Neuron (in vitro differentiated cells): ENCODE measurements around the gene NINJ2.
A peak's percentile ranks its signal among the peaks of the same experiment; 100 is the strongest.
"Not testable (repeated sequence)": the region's sequence is repeated elsewhere in the genome, so short reads cannot be mapped to it uniquely, and the experiment has no call there.

ENCODE experiments used
- H2AFZ ChIP-seq: one replicate; pipeline ENCODE4 v1.6.1; 2013; ENCODE audit warnings: low read depth, mild to moderate bottlenecking, inconsistent platforms, low read length, moderate library complexity
- H3K27me3 ChIP-seq: one replicate; pipeline ENCODE4 v1.6.1; 2013; ENCODE audit warnings: low read length; ENCODE audit not compliant: insufficient read depth
- H3K36me3 ChIP-seq: one replicate; pipeline ENCODE4 v1.6.1; 2013; ENCODE audit warnings: low read length; ENCODE audit not compliant: insufficient read depth
- H3K4me1 ChIP-seq: one replicate; pipeline ENCODE4 v1.6.1; 2013; ENCODE audit warnings: low read length; ENCODE audit not compliant: insufficient read depth
- H3K4me3 ChIP-seq: 2 replicates; pipeline ENCODE4 v1.5.1; 2013; ENCODE audit warnings: mild to moderate bottlenecking, low read length, moderate library complexity
- H3K9me3 ChIP-seq: one replicate; pipeline ENCODE4 v1.6.1; 2013; ENCODE audit warnings: low read length

The NINJ2 gene

DNA sequence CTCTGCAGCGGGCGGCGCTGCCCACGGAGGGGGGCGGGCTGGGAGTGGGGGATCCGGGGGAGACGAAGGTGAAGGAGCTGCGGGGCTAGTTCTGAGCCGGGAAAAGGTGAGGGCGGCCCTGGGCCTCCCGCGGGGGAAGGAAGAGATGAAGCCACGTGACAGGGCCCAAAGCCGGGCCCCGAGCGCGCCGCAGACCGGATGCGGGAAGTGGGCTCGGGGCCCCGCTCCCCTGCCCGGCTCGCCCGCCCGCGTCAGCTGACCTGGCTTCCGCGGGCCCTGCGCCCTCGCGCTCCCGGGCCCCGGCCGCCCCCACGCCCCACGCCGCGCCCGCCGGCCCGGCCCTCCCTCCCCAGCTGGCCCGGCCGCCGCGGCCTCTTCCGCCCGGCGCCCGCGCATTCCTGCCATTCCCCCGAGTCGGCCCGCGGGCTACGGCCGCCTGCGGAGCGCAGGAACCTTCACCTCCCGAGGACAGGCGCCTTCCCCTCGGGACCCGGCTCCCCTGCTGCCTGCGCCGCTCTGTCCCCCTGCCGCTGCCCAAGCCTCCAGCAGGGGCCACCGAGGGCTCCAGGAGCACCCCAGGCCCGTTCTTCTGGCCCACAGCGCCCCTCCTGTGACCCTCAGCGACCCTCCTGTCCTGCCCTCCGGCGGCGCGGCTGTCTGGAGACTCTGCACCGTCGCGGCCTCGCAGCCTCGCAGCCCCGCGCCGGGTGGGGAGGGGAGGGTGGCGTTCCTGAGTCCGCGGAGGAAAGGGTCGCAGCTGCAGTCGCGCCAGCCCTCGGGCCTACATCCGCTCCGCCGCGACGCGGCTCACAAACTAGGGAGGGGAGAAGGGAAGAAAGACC, 20.4 kb downstream of the NINJ2 start:
- no peaks in the 10 kb centered on the region for H3K4me1 ChIP-seq
- H3K36me3 ChIP-seq, result no peaks in the 10 kb centered on the region
- H3K27me3 ChIP-seq, result peaks cover 6% of the 10 kb centered on the region
- H3K4me3 ChIP-seq, result no peak overlapping the region
- H3K9me3 ChIP-seq, result peaks cover 5% of the 10 kb centered on the region
- H2AFZ ChIP-seq, result no peak overlapping the region

DNA sequence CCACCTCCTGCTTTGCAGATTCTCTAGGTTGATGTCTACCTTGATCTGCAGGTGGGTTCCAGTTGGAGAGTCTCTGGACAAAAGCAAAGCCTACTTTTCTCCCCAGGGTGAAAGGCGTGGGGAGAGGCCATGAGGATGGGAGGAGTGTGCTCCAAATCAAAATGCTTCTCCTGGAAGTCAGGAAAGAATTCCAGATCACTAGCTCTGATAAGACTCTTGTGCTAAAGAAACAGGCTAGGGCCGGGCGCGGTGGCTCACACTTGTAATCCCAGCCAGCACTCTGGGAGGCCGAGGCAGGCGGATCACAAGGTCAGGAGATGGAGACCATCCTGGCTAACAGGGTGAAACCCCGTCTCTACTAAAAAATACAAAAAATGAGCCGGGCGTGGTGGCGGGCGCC, 21.9 kb downstream of the NINJ2 start:
- H3K4me3 ChIP-seq, H3K27me3 ChIP-seq, H2AFZ ChIP-seq, H3K9me3 ChIP-seq, H3K4me1 ChIP-seq, H3K36me3 ChIP-seq: not testable (repeated sequence)

DNA sequence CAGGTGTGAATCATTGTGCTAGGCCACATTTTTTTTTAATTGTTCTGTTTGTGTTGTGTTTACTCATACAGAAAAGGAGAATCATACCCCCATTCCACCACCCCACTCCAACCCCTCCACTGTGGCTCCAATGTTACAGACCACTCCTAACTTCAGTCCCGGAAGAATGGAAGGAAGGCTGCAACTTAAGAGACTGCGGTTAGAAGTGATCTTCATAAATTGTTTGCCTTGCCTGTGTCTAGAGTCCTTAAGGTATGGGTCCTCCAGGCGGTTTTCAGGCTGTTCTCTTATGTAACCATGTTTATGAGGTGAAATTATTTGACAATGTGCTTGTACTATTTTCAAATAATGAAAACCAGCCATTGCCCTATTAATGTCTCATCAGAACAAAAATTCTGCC, 22.5 kb downstream of the NINJ2 start:
- H3K4me1 ChIP-seq, result no peaks in the 10 kb centered on the region
- H3K4me3 ChIP-seq, result no peak overlapping the region
- H3K36me3 ChIP-seq, result no peaks in the 10 kb centered on the region
- no peak overlapping the region for H2AFZ ChIP-seq
- H3K9me3 ChIP-seq, result peaks cover 5% of the 10 kb centered on the region
- no peaks in the 10 kb centered on the region for H3K27me3 ChIP-seq

DNA sequence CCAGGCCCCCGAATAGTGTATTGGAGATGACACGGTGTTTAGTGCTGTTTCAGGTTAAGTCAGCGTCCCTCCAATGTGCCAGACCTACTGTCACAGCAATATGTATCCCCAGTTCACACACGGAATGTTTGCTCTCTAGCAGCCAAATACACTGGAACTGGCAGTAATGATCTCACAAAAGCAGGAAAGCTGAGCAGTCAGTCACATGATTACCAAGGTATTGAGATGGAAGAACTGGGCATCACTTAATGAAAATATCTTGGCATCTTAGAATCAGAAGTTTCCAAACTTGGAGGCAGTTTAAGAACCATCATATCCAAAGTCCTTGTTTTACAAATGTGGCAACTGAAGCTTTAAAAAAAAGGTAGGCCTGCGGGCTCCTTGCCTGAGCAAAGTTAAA, 23.3 kb downstream of the NINJ2 start:
- H2AFZ ChIP-seq, result no peak overlapping the region
- no peaks in the 10 kb centered on the region for H3K36me3 ChIP-seq
- H3K4me3 ChIP-seq, result no peak overlapping the region
- no peaks in the 10 kb centered on the region for H3K4me1 ChIP-seq
- H3K27me3 ChIP-seq, result no peaks in the 10 kb centered on the region
- H3K9me3 ChIP-seq, result peaks cover 5% of the 10 kb centered on the region

DNA sequence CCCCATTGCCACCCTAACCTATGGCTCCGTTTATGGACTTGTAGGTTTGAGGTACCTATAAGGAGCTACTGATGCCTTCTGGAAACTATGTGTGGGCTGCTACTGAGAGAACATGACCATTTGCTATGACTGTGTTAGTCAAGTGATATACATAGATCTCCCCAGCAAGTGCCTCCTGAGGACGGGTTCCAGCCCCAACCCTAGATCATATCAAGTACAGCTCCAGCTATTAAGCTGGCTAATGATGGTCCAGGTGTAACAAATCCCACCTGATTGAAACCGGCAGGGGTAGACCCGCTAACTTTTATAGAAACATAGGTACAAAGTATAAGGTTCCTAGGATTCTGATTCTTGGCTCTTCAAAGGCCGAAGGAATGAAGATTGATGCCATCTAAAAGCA, 23.7 kb downstream of the NINJ2 start:
- Histone ChIP-seq H3K36me3 (no peaks in the 10 kb centered on the region), H3K27me3 (no peaks in the 10 kb centered on the region), H3K9me3 (peaks cover 5% of the 10 kb centered on the region), H3K4me3 (no peak overlapping the region), H2AFZ (no peak overlapping the region), H3K4me1 (no peaks in the 10 kb centered on the region)

DNA sequence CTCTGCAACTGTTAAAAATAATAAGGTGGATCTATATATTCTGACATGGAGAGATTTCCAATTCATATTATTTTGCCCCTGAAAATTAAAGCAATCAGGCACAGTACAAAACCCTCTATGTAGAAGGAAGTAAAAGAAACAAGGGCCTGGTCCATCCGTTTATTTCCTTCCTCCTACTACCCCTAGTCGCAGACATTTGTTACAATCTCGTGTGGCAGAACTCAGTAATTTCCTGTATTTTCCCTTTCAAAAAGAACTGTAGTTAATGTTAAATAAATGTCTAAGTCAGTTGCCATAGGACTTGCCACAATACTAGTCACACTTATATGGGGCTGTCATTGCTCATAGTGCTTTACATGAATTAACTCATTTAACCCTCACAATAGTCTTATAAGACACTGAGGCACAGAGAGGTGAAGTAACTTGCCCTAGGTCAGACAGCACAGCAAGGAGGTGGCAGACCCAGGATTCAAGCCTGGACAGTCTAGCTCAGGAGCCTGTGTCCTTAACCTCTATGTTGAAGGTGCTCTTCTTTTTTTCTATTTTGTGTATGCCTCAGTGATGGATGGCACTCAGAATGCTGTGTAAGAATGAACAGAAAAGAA, 24.2 kb downstream of the NINJ2 start:
- Histone ChIP-seq H3K9me3 (peaks cover 5% of the 10 kb centered on the region), H2AFZ (no peak overlapping the region), H3K4me3 (no peak overlapping the region), H3K27me3 (no peaks in the 10 kb centered on the region), H3K4me1 (no peaks in the 10 kb centered on the region), H3K36me3 (no peaks in the 10 kb centered on the region)

DNA sequence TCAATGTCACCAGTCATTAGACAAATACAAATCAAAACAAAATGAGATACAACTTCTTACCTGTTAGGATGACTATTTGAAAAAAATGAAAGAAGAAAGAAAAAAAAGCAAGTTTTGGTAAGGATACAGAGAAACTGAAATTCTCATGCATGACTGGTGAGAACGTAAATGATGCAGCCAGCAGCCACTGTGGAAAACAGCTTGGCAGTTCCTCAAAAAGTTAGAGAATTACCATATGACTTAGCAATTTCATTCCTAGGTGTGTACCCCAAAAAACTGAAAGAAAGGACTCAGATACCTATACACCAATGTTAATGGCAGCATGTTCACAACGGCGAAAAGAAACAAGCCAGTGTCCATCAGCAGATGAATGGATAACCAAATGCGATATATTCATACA, 26.6 kb downstream of the NINJ2 start:
- Histone ChIP-seq H3K4me1 (peaks cover 8% of the 10 kb centered on the region), H2AFZ (no peak overlapping the region)

DNA sequence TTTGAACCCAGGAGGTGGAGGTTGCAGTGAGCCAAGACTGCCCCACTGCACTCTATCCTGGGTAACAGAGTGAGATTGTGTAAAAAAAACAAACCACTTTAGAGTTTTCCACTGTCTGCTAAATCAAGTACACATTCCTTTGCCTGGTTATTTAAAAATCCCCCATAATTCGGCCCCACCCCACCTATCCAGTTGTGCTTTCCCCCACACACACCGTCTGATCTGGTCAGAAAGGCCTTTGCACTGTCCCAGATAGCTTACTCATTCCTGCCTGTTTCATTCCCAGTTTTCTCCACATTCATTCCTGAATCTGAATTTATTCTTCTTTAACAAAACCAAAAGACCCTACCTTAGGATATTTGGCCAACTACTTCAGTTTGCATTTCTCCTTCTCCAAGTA, 29.5 kb downstream of the NINJ2 start:
- H3K36me3 ChIP-seq, result no peaks in the 10 kb centered on the region
- H3K27me3 ChIP-seq, result no peaks in the 10 kb centered on the region
- H3K4me3 ChIP-seq, result no peak overlapping the region
- H3K4me1 ChIP-seq, result peaks cover 8% of the 10 kb centered on the region
- no peaks in the 10 kb centered on the region for H3K9me3 ChIP-seq
- no peak overlapping the region for H2AFZ ChIP-seq

More for the DNA sequence above, 26.6 kb downstream of the NINJ2 start:
- no peaks in the 10 kb centered on the region for H3K27me3 ChIP-seq
- no peak overlapping the region for H3K4me3 ChIP-seq
- H3K36me3 ChIP-seq, result no peaks in the 10 kb centered on the region
- H3K9me3 ChIP-seq, result no peaks in the 10 kb centered on the region

DNA sequence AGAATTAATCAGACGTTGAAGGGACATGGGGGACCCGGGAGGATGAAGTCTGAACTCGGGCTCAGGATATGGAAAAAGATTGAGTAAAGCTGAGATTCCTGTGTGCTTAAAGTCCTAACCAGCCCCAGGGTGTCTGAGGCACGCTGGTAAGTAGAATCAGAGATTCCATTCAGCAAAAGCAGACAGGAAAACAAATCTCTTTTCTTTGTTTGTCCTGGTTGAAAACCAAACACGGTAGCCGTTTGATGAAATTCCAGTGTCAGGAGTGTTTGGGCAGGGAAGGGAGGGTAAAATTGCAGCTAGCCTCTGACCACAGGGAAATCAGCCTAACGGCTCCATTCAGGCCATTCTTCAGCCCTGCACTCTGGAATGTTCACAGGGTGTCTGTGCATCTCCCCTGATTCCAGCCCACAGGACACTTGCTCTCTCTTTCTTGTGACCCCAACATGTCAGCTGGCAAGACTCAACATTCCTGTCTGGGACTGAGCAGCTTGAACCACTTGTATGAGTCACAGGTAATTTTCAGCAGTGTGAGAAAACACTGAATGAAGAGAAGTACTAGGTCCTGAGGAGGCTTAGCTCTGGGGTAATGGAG, 31.0 kb downstream of the NINJ2 start:
- no peaks in the 10 kb centered on the region for H3K36me3 ChIP-seq
- H3K27me3 ChIP-seq, result no peaks in the 10 kb centered on the region
- no peaks in the 10 kb centered on the region for H3K9me3 ChIP-seq
- peaks cover 8% of the 10 kb centered on the region for H3K4me1 ChIP-seq
- H3K4me3 ChIP-seq, result peak overlapping the region; percentile 4
- peak overlapping the region; percentile 64 for H2AFZ ChIP-seq

DNA sequence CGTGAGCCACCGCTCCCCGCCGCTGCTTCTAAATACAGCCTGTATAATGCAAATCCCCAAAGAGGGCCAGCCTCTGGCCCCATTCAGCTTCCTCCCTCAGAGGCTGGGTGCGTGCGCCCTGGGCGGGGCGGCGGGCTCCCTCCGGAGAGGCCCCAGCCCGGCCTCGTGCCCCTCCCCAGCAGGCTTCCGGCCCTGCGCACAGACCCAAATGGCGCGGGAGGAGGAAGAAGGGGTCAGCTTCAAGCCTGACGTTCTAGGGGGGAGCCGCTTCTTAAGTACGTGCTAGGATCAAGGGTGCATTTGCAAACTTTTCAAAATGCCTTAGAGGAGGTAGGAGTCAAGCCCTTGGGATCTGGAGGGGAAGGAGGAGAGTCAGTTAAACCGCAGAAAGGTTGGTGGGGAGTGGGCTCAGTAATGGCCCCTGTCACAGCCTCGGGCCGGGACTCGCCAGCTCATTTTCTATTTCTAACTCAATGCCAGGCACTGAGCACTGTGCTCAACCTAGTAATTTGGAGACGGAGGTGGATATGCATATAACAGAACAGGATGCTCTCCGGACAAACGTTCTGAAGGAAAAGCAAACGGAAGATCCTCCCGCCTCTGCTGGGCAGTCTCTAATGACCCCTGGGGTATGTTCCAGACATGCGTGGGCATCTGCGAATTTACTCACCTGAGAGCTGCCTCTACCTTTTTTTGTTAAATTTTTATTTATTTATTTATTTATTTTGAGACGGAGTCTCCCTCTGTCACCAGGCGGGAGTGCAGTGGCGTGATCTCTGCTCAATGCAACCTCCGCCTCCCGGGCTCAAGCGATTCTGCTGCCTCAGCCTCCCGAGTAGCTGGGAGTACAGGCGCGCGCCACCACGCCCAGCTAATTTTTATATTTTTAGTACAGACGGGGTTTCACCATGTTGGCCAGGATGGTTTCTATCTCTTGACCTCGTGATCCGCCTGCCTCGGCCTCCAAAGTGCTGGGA, 32.3 kb downstream of the NINJ2 start:
- no peaks in the 10 kb centered on the region for H3K9me3 ChIP-seq
- no peaks in the 10 kb centered on the region for H3K36me3 ChIP-seq
- no peak overlapping the region for H2AFZ ChIP-seq
- peaks cover 8% of the 10 kb centered on the region for H3K4me1 ChIP-seq
- H3K4me3 ChIP-seq, result no peak overlapping the region
- H3K27me3 ChIP-seq, result no peaks in the 10 kb centered on the region

DNA sequence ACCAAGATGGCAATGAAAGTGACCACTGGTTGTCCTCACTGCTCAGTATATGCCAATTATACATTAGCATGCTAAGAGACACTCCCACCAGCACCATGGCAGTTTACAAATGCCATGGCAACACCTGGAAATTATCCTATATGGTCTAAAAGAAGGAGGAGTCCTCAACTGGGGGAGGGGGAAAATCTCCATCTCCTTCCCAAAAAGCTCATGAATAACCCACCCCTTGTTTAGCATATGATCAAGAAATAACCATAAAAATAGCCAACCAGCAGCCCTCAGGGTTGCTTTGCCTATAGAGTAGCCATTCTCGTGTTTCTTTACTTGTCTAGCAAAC, 34.5 kb downstream of the NINJ2 start:
- not testable (repeated sequence) for H3K9me3 ChIP-seq, H3K27me3 ChIP-seq, H3K36me3 ChIP-seq, H3K4me3 ChIP-seq, H3K4me1 ChIP-seq, H2AFZ ChIP-seq

DNA sequence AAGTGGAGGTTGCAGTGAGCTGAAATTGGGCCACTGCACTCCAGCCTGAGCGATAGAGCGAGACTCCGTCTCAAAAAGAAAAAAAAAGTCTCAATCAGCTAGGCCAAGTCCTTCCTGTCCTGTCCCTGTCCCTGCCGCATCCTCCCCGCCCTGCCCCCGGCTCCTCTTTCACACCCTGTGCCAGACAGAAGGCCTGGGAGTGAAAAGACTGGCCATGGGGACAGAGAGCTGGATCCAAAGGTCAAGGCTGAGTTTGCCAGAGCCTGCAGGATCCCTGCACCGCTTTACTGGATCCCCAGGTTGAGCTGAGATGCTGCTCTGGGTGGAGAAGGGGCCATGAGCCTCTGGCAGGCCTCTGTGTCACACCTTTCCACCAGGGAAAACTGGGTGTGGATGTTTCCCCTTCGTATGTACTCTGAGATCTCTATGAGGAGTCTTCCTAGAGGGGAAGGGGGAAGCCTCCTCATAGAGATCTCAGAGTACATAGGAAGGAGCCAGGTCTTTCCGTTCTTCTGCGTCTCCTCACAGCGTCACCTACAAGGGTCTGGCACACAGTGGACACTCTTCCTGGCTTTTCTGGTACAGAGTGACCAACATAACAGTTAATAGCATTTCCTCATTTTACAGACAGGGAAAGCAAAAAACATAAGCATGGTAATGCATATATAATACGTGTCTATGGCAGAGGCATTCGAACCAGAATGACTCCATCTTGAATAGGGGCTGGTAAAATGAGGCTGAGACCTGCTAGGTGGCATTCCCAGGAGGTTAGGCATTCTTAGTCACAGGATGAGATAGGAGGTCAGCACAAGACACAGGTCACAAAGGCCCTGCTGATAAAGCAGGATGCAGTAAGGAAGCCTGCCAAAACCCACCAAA, 35.1 kb downstream of the NINJ2 start:
- peaks cover 8% of the 10 kb centered on the region for H3K4me1 ChIP-seq
- H3K27me3 ChIP-seq, result no peaks in the 10 kb centered on the region
- H2AFZ ChIP-seq, result no peak overlapping the region
- H3K4me3 ChIP-seq, result no peak overlapping the region
- H3K36me3 ChIP-seq, result no peaks in the 10 kb centered on the region
- H3K9me3 ChIP-seq, result no peaks in the 10 kb centered on the region
